GF-D8 (cell line): ENCODE data around the gene CSH1.
"Not testable (repeated sequence)": the region's sequence is repeated elsewhere in the genome, so short reads cannot be mapped to it uniquely, and the experiment has no call there.

Experiments
- DNase-seq: peaks from one replicate; lab custom pipeline; 2025; lab: John Stamatoyannopoulos, UW

CSH1 gene

DNA sequence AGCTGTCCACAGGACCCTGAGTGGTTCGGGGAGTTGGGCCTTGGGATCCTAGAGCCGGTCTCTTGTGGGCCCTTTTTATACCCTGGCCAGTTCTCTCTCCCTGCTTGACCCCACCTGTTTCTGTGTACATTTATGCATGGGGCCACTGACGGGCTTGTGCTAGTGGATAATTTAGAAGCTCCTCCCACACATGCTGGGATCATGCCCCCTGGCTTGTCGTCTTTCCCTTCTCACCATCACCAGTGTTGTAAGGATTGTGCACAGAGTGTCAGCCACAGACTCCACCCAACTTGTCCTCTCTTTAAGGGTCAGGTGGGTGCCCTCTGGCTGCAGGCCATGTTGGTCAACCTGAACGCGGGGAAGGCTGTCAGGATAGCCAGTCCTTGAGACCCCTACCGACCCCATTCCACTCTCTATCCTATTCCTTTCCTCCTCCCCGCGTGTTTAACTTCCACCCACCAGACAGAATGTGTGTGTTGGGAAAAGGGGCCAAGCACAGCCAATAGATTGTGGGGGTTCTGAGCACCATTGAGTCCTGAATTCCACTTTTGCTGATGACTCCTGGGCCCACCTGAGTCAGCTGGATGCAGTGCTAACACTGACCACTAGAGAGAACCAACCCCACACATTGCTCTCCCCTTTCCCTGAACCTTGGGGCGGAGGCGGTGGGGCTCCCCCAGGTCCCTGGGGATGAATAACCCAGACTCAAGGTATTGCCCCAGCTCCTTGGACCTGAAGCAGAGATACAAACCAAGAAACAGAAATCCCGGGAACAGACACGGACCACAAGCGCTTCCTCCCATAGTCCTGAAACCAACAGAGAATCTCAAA lies at the start of gene CSH1:
Gene CSH1 (minus strand): TSS at position 51 of the 831 bp plus-strand sequence. CDS start 63 bp downstream, outside the sequence.
- DNase-seq = not testable (repeated sequence)

DNA sequence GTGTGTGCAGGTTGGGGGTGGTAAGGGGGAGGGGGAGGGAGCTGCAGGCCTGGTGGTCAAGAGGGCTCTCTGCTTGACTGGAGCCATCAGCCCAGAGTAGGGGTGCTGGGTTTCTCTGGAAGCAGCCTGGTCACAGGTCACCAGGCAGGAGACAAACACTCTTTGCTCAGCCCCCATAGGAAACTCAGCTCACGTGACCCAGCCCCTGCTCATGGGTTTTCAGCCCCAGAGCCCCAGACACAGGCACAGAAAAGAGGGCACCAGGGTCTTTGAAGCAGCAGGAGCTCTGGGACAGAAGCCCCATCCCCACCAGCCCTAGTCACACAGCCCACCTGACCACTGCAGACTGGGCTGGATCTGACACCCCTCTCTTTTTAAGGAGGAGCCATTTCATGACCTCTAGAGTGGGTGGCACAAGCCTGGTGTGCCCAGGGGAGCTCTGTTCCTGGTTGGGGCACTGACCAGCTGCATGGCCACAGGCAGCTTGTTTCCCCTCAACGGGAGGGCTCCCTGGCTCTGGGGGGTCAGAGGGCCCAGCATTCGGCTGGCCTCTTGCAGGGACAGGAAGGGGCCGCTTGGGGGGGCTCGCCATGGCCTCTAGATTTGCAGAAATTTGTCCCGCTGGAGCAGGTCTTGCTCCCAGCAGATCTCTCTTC lies 49.5 kb upstream of the CSH1 start:
- no peak for DNase-seq

DNA sequence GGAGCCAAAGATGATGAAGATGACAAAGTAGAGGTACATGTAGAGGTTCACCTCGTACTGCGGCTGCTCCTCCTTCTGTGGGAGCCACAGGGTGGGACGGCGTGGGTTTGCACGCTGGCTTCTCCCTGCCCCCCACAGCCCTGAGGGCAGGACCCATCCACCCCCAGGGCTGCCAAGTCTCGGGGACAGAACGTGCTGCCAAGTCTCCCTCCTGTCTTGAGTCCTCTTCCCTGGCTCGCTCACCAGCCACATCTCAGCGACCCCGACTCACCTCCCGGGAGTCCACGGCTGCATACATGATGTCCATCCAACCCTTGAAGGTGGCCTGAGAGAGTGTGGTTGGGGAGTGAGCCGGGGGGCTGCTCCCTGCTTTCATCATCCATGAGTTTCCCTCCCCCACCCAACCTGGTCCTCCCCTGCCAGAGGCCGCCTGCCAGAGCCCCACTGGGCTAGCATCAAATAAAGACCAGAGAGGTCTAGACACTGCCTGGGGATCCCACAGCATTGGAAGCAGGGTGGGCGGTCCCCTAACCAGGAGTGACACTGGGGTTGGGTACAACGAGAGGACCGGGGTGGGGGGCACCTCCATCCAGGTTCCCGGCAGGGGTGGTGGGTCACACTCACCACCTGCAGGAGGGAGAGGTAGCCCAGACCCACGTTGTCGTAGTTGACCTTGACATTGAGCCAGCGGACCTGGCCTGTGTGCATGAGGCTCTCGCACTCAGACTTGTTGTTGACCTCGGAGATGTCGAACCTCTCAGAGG lies 48.5 kb upstream of the CSH1 start:
- no peak for DNase-seq

DNA sequence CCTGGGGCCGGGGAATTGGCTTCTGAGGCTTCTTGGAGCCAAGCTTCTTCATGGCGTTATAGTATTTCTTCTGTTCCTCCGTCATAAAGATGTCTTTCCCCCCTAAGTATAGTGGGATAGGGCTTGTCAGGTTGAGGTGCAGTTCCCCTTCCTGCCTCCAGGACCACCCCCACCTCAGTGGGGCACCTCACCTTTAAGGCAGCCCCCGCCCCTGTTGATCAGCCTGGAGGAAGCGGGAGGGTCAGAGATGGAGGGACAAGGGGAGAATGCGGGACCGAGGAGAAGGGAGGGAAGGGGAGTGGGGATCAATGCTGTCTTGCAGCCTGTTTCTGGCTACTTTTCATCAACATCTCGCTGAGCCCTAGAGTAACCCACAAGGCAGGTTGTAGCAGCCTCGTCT lies 47.4 kb upstream of the CSH1 start:
- DNase-seq = no peak

DNA sequence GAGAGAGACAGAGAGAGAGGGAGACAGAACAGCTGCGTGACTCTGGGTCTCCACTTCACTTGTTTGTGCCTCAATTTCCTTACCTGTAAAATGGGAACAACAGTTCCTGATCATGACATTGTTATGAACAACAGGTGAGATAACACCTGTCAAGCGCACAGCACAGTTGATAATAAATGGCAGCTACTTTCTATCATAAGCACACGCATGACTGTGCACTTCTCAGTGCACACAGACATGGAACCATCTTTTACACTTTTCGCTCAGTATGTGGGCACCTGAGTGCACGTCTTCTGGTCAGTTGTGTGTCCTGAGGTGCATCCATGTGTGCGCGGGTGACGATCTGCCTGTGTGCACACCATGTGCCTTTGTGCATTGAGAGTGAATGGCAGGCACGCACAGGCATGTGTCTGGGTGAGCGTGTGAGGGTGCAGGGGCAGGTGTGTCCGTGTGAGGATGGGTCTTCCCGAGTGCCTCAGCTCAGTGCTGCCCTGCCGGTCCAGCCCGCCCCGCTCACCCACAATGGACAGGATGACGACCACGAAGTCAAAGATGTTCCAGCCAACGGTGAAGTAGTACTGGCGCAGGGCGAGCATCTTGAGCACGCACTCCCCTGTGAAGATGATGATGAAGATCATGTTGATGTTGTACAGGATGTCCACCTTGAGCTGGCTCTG lies 46.1 kb upstream of the CSH1 start:
- no peak for DNase-seq

DNA sequence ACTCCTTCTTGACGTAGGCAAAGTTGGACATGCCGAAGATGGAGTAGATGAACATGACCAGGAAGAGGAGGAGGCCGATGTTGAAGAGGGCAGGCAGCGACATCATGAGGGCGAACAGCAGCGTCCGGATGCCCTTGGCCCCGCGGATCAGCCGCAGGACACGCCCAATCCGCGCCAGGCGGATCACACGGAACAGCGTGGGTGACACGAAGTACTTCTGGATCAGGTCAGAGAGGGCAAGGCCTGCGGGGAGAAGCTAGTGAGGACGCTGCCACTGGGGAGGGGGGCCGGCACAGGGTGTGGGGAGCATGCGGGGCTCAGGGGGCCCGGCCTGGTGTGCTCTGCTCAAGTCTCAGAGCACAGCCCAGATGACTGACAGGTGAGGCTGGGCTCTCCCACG lies 45.4 kb upstream of the CSH1 start:
- no peak for DNase-seq

DNA sequence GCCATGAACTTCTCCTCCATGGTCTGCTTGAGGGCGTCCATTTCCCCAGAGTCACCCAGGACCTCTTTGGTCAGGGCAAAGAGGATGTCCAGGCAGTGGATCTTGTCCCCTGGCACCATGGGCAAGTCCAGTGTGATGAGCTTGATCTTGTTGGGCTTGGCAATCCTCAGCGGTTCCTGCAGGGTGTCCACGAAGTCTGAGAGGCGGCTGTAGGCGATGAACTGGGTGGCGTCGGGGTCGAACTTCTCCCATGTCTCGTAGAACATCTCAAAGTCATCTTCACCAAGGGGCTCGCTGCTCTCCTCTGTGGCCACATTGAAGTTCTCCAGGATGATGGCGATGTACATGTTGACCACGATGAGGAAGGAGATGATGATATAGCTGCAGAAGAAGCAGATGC lies 44.8 kb upstream of the CSH1 start:
- no peak for DNase-seq

DNA sequence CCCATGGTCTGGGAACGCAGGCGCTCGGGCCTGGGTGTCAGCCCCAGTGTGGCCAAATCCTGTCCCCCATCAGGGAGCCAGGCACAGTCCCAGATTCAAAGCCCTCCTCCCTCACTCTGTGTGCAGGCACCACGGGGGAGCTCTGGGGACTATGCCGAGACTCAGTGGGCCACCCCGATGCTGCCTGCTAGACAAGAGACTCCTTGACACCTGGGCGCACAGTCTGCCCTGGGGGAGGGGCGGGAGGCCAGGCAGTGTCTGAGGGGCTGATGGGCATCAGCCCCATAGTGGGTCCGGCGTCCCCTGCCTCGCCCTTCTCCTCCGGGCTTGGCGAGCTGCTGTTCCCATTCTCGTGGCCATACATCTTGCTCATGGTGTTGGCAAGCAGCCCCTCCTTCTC lies 44.2 kb upstream of the CSH1 start:
- DNase-seq = no peak

DNA sequence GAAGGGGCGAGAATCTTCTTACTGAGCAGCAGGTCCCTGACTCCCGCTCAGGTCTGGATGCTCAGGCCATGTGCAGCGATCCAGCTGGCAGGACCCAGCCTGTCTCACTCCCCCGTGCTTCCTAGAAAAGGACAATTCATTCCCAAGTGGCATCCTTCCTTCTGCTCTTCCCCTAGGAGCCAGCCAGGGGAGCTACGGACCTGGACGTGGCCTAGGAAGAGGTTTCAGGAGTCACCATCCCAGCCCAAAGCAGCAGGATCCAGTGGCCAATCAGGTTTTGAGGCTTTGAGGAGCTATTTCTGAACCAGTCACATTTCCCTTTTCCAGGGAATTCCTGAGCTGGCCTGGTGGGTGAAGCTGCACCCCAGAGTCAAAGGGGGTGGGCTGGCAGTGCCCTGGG lies 43.5 kb upstream of the CSH1 start:
- no peak for DNase-seq

DNA sequence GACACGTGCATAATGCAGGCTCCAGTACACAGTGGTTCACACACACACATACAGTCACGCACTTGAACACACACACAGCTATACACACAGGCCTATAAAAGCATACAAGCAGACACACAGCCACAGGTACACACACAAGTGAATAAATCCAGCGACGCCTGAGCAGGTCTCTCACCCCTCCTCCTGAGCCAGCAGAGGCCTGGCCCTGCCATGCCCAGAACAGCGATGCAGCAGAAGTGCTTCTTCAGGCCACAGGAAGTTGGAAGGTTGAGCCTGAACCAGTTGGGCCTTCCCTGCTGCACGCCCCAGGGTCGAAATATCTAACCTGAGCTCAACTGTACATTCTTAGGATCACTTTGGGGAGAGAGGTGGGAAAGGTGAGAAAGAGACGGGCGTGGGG lies 43.0 kb upstream of the CSH1 start:
- no peak for DNase-seq

DNA sequence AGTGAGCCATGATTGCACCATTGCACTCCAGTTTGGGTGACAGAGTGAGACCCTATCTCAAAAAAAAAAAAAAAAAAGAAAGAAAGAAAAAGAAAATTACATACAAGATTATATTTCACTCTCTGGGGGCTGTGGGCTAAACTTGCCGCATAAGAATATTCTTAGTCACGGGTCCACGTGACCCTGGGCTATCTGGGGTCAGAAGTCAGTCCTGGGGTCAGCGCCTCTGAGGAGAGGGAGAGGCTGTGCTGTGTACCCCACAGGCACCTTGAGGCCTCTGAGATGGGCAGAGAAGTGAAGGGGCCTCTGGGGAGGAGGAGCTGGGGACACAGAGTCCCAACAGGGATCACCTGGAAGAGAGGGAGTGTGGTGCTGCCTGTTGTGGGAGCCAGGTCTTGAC lies 41.5 kb upstream of the CSH1 start:
- no peak for DNase-seq

DNA sequence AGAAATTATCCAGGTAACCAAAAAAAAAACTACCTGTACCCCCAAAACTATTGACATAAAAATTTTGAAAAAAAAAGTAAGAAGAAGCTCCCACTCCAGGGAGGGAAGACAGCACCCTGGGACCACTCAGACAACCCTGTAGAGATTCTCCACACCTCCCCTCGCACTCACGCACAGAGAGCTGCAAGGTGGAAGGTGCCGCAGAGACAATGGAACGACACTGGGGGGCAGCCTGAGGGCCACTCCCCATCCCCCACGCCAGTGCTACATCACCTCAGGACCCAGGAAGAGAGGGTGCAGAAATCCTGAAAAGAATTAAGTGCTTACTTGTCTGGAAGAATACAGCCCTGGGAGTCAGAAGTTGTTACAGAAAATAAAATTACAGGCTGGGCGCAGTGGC lies 40.9 kb upstream of the CSH1 start:
- DNase-seq = no peak

DNA sequence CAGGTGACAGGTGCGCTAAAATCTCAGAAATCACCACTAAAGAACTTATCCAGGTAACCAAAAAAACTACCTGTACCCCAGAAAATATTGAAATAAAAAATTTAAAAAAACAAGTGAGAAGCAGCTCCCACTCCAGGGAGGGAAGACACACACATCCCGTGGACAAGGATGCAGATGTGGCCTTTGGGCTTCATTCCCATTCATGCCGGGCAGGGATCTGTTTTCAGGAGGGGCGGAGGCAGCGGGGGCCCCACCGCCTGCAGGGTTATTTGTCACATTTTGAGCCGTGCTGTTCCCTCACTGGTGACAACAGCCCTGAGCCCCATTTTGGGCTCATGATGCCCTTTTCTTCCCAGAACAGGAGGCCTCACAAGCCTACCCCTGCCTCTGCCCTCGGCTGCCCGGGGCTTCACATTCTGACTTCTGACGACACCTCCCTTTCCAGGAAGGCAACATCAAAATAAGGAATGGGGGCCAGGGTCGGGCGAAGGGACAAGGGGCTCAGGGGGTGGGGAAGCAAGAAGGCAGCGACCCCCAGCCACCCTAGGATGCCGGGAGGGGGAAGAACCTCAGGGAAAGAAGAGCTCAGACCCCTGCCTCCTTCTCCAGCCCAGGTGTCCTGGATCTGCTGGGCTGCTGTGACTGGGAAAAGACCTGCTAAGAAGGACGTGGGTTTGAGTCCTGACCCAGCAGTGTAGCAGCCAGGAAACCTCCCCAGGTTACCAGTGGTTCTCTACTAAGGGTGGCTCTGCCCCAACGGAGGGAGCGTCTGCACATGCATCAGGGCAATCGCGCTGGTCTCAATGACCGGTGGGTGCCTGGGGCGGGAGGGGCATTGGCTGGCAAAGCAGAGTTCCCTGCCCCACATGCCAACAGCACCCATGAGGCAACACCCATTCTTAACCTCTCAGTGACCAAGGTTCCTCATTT lies 38.1 kb upstream of the CSH1 start:
- no peak for DNase-seq

DNA sequence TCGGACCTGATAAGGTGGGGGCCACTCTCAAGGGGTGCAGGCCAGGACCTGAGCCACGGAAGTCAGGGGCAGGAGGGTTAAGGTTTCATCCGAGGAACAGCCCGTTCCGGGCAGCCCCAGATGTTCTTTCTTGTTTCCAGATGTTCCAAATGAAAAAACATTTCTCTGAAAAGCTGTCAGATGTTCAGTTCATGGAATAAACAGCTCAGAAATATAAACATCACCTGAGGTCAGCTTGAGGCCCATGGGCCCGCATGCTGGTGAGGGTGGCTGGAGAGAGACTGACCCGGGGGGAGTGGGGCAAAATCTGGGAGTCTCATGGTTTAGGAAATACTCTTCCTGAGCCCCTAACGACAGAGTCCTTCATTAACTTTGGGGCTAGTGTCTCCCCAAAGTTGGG lies 37.2 kb upstream of the CSH1 start:
- no peak for DNase-seq

DNA sequence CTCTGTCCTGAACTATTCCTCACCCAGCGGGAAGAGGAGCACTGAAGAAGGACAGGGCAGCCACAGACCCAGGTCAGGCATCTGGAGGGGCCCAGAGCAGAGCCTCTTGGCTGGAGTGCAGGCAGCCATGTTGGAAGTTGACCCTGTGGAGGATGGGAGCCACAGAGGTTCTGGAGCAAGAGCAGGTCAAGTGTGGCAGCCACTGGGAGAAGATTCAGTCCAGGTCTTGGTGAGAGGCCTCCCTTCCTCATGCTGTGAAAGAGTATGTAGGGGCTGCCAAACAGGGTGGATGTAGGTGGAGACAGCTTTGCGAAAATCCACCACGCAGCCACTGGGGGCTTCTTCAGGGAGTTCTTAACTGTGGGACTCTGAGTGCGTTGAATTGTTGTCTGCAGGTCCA lies 36.3 kb upstream of the CSH1 start:
- no peak for DNase-seq

DNA sequence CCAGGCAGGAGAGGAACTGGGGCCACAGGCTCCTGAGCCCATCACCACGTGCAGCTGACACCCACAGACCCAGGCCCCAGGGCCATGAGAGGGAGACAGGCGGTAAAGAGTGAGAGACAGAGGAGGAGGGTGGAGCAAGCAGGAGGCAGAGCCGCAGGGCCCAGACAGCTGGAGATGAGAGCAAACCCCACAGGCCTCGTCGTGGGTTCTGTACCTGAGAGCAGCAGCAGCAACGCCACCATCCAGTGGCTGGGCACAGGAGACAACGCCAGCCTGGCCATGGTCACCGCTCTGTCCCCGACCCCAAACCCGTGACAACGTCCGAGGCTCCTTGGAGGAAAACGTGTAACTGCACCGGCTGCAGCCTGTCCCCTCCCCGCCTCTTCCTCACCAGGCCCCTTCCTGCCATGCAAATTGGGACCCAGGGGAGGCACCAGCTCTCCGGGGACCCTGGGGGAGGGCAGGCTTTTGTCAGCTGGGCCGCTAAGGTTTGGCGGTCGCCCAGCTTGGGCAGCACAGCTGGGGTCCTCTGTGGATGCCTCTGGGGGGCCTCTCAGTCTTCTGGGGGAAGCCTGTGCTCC lies 35.7 kb upstream of the CSH1 start, which contains the start of gene CD79B:
Gene CD79B (minus strand): TSS at position 351 of the 581 bp plus-strand sequence. CDS start 70 bp downstream, at position 281.
- no peak for DNase-seq

DNA sequence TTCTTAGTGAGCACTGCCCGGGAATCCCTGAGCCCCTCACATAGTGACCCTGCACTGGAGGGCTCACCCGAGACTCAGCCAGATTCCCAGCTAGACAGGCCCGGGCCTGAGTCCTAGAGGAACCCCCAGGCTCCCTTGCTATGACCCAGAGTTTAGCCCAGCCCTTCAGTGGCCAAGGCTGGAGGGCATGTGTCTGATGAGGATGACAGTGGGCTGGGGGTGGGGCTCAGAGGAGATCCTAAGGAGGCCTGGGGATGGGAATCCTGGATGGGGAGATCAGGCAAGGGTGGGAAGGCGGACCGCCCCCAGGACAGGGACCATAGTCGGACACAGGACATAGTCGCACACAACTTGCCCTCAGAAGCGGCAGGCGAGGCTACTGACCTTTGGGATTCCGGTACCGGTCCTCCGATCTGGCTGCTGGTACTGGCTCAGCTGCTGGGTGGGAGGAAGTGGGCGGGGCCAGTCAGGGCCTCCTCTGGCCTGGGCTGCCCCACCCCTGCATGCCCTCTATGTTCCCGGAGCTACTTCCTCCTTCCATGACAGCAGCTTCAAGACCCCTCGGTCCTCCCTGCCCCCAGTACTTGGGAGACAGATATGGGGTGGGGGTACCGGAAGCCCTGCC lies 34.7 kb upstream of the CSH1 start:
- DNase-seq = no peak

DNA sequence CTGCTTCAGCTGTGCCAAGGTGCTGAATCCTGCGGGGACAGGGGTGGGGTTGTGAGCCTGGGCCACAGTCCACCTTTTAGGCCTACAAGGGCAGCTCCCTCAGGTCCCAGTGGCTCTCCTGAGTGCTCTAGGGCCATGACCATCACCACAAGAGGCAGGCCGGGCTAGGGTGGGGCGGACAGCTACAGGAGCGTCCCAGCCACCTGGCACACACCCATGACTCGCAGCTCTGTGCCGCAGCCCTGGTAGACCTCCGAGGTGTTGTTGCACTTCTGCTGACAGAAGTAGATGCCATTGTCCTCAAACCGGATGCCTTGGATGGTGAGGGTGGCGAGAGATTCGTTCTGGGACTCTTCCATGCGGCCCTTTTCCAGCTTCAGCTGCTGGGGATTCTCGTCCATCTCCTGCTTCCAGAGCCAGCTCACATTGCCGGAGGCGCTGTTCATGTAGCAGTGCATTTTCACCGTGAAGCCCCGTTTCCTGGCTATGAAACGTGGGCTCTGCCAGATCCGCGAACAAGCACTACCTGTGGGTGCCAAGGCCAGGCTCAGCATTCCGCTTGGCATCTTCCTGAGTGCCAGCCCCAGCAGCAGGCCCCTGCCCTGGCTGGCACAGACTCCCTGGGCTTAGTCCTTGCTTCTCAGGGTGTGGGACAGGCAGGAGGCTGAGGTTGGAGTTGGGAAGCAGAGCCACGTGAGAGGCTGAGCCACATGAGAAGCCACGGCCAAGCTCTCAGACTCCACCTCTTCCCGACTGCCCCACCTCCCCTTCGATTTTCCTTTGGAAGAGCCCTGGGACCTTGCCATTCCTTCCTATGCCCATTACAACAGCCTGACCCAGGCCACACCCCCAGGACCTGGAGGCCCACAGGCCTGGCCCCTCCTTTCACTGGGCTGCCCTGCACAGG lies 33.7 kb upstream of the CSH1 start:
- no peak for DNase-seq
